ENCODE measurements around the gene BRD3OS. TPM values are rescaled to one million over a fixed set of nuclear protein-coding genes. Genes with fewer than 3 reads are reported as not detected.

The BRD3OS gene
- total and polyA plus RNA-seq, 2 of the 13 experiments (the other 11 are each of a cell fraction or from before 2014, with no cell fraction given), result 4.9 to 5.7 TPM

DNA sequence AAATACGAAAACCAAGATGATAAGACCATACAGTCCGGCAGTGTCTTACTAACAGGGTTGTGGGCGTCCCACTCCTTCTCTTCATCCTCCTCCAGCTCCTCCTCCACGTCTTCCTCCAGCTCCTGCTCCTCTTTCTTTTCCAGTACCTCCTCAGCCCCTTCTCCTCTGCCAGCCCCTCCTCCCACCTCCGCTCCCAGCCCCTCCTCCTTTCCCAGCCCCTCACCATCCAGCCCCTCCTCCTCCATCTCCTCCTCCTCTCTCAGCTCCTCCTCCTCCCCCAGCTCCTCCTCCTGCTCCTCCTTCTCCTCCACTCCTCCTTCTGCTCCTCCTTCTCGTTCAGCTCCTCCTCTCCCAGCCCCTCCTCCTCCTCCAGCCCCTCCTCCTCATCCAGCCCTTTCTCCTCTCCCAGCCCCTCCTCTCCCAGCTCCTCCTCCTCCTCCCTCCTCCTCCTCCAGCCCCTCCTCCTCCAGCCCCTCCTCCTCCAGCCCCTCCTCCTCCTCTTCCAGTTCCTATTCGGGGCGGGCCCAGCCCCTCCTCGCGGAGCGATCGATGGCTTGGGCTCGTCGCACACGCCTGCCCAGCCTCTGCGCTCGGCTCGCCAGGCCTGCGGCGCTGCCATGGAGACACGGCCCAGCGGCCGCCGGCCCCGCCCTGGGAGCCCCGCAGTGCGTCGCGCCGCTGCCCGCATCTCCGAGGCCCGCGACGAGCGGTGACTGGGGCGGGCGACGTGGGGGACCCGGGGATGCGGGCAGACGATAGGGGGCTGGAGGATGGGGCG, at the start of gene BRD3OS (continued):
- TF ChIP-seq, protein P1, sequence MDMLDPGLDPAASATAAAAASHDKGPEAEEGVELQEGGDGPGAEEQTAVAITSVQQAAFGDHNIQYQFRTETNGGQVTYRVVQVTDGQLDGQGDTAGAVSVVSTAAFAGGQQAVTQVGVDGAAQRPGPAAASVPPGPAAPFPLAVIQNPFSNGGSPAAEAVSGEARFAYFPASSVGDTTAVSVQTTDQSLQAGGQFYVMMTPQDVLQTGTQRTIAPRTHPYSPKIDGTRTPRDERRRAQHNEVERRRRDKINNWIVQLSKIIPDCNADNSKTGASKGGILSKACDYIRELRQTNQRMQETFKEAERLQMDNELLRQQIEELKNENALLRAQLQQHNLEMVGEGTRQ (IDR thresholded peaks at IDR 0.05; ENCODE audit: low read depth, low read length), result no peak
- TF ChIP-seq, protein P1 (CRISPR knock-in tag; IDR thresholded peaks at IDR 0.05; ENCODE audit: borderline replicate concordance), result no peak
- TF ChIP-seq ZNF17 (CRISPR knock-in tag; IDR thresholded peaks at IDR 0.05), result no peak
- TF ChIP-seq, protein P2, sequence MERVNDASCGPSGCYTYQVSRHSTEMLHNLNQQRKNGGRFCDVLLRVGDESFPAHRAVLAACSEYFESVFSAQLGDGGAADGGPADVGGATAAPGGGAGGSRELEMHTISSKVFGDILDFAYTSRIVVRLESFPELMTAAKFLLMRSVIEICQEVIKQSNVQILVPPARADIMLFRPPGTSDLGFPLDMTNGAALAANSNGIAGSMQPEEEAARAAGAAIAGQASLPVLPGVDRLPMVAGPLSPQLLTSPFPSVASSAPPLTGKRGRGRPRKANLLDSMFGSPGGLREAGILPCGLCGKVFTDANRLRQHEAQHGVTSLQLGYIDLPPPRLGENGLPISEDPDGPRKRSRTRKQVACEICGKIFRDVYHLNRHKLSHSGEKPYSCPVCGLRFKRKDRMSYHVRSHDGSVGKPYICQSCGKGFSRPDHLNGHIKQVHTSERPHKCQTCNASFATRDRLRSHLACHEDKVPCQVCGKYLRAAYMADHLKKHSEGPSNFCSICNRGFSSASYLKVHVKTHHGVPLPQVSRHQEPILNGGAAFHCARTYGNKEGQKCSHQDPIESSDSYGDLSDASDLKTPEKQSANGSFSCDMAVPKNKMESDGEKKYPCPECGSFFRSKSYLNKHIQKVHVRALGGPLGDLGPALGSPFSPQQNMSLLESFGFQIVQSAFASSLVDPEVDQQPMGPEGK (CRISPR knock-in tag; IDR thresholded peaks at IDR 0.05), result peak; percentile 85
- no peak for TF ChIP-seq CEBPB (IDR thresholded peaks at IDR 0.05; ENCODE audit: borderline replicate concordance, low read depth, low read length)
- no peak; the same call in 1 of the 2 replicates for TF ChIP-seq DMAP1 (CRISPR knock-in tag; IDR thresholded peaks at IDR 0.05)
- TF ChIP-seq, protein P3, sequence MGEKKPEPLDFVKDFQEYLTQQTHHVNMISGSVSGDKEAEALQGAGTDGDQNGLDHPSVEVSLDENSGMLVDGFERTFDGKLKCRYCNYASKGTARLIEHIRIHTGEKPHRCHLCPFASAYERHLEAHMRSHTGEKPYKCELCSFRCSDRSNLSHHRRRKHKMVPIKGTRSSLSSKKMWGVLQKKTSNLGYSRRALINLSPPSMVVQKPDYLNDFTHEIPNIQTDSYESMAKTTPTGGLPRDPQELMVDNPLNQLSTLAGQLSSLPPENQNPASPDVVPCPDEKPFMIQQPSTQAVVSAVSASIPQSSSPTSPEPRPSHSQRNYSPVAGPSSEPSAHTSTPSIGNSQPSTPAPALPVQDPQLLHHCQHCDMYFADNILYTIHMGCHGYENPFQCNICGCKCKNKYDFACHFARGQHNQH (CRISPR knock-in tag; IDR thresholded peaks at IDR 0.05), result 0 out of 2 replicates have a peak, but pooled peaks have one; percentile 33
- peak; percentile 74 for TF ChIP-seq SALL1 (CRISPR knock-in tag; IDR thresholded peaks at IDR 0.05)
- TF ChIP-seq ETV6 (CRISPR knock-in tag; conservative IDR thresholded peaks at IDR 0.05), result no peak; the same call in 1 of the 2 replicates
- TF ChIP-seq HDAC6 (IDR thresholded peaks at IDR 0.05; ENCODE audit: low read depth, low read length), result no peak
- peak; percentile 43 for TF ChIP-seq MED1 (CRISPR knock-in tag; IDR thresholded peaks at IDR 0.05)
- no peak for TF ChIP-seq TCF12 (IDR thresholded peaks at IDR 0.05)
- no peak for TF ChIP-seq TCF12 (CRISPR knock-in tag; IDR thresholded peaks at IDR 0.05)
- TF ChIP-seq ZNF780A (CRISPR knock-in tag; IDR thresholded peaks at IDR 0.05), result 0 out of 2 replicates have a peak, but pooled peaks have one; percentile 46
- 0 out of 2 replicates have a peak, but pooled peaks have one; percentile 73 for TF ChIP-seq ZNF589 (CRISPR knock-in tag; conservative IDR thresholded peaks at IDR 0.05)
- no peak for TF ChIP-seq SMAD3 (CRISPR knock-in tag; IDR thresholded peaks at IDR 0.05)
- TF ChIP-seq THAP11 (CRISPR knock-in tag; IDR thresholded peaks at IDR 0.05), result peak; percentile 85
- TF ChIP-seq ZNF441 (CRISPR knock-in tag; IDR thresholded peaks at IDR 0.05; ENCODE audit: borderline replicate concordance), result peak; percentile 53; the same call in 1 of the 2 replicates
- TF ChIP-seq, protein P4, sequence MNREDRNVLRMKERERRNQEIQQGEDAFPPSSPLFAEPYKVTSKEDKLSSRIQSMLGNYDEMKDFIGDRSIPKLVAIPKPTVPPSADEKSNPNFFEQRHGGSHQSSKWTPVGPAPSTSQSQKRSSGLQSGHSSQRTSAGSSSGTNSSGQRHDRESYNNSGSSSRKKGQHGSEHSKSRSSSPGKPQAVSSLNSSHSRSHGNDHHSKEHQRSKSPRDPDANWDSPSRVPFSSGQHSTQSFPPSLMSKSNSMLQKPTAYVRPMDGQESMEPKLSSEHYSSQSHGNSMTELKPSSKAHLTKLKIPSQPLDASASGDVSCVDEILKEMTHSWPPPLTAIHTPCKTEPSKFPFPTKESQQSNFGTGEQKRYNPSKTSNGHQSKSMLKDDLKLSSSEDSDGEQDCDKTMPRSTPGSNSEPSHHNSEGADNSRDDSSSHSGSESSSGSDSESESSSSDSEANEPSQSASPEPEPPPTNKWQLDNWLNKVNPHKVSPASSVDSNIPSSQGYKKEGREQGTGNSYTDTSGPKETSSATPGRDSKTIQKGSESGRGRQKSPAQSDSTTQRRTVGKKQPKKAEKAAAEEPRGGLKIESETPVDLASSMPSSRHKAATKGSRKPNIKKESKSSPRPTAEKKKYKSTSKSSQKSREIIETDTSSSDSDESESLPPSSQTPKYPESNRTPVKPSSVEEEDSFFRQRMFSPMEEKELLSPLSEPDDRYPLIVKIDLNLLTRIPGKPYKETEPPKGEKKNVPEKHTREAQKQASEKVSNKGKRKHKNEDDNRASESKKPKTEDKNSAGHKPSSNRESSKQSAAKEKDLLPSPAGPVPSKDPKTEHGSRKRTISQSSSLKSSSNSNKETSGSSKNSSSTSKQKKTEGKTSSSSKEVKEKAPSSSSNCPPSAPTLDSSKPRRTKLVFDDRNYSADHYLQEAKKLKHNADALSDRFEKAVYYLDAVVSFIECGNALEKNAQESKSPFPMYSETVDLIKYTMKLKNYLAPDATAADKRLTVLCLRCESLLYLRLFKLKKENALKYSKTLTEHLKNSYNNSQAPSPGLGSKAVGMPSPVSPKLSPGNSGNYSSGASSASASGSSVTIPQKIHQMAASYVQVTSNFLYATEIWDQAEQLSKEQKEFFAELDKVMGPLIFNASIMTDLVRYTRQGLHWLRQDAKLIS (CRISPR knock-in tag; IDR thresholded peaks at IDR 0.05), result no peak
- TF ChIP-seq HDAC2 (CRISPR knock-in tag; IDR thresholded peaks at IDR 0.05), result no peak; the same call in 1 of the 2 replicates
- no peak for TF ChIP-seq TSC22D2 (CRISPR knock-in tag; IDR thresholded peaks at IDR 0.05; ENCODE audit: borderline replicate concordance)
- no peak for TF ChIP-seq ZNF234 (CRISPR knock-in tag; conservative IDR thresholded peaks at IDR 0.05)
